B cell (primary cell): Measurements from ENCODE around the gene CHIA.

Experiments used
- EZH2 ChIP-seq: IDR thresholded peaks from 2 replicates; pipeline ENCODE4 v1.6.1; 2012; ENCODE audit warnings: borderline replicate concordance, low read depth, mild to moderate bottlenecking, moderate library complexity, low read length; ENCODE audit not compliant: insufficient read depth, poor library complexity, severe bottlenecking
- TF ChIP-seq, protein P1 (sequence below): fragments of 200-600 bp; IDR thresholded peaks from one replicate; pipeline ENCODE4 v1.8.0; 2022; ENCODE audit warnings: antibody characterized with exemption, mild to moderate bottlenecking

DNA sequence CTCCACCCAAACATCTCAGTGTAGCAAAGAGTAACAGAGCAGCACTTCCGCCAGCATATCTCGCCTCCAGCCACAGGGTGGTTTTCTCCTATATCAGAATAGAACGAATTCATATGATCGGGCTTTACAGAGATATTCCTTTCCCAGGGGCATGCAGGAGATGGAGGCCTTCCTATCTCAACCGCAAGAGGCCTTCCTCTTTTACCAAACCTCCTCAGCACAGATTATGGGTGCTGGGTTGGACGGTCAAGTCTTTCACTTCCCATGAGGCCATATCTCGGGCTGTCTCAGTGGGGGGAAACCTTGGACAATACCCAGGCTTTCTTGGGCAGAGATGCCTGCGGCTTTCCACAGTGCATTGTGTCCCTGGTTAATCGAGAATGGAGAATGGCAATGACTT, 71.1 kb downstream of the CHIA start:
- TF ChIP-seq, protein P1, sequence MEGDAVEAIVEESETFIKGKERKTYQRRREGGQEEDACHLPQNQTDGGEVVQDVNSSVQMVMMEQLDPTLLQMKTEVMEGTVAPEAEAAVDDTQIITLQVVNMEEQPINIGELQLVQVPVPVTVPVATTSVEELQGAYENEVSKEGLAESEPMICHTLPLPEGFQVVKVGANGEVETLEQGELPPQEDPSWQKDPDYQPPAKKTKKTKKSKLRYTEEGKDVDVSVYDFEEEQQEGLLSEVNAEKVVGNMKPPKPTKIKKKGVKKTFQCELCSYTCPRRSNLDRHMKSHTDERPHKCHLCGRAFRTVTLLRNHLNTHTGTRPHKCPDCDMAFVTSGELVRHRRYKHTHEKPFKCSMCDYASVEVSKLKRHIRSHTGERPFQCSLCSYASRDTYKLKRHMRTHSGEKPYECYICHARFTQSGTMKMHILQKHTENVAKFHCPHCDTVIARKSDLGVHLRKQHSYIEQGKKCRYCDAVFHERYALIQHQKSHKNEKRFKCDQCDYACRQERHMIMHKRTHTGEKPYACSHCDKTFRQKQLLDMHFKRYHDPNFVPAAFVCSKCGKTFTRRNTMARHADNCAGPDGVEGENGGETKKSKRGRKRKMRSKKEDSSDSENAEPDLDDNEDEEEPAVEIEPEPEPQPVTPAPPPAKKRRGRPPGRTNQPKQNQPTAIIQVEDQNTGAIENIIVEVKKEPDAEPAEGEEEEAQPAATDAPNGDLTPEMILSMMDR, result no peak
- TF ChIP-seq EZH2, result no peak
